DND-41 (cell line): ENCODE data around the gene PITPNC1.

Source experiments
- ATAC-seq: fragments of 200-7000 bp; cut with Tn5 transposase; 3 replicates; pipeline ENCODE4 v1.9.1; 2021; ENCODE audit warnings: low read depth; ENCODE audit not compliant: insufficient read depth
- DNase-seq: peaks from one replicate; pipeline ENCODE4 v3.0.0-alpha.2; 2020
- H2AFZ ChIP-seq: 2 replicates; pipeline ENCODE4 v1.6.0; 2012; ENCODE audit warnings: low read depth, low read length
- H3K27ac ChIP-seq: 2 replicates; pipeline ENCODE4 v1.5.1; 2012; ENCODE audit warnings: low read length, inconsistent platforms
- H3K27me3 ChIP-seq: fragments of 200-600 bp; sonication (generic); 2 replicates; pipeline ENCODE4 v1.6.0; 2012; ENCODE audit warnings: low read length, mild to moderate bottlenecking, inconsistent platforms; ENCODE audit not compliant: insufficient read depth, poor library complexity
- H3K36me3 ChIP-seq: 2 replicates; pipeline ENCODE4 v1.5.1; 2012; ENCODE audit warnings: low read length, inconsistent platforms; ENCODE audit not compliant: insufficient read depth
- H3K4me1 ChIP-seq: 2 replicates; pipeline ENCODE4 v1.5.1; 2012; ENCODE audit warnings: mild to moderate bottlenecking, low read length; ENCODE audit not compliant: insufficient read depth
- H3K4me2 ChIP-seq: 2 replicates; pipeline ENCODE4 v1.6.0; 2012; ENCODE audit warnings: mild to moderate bottlenecking, moderate library complexity, low read length, inconsistent platforms; ENCODE audit not compliant: insufficient read depth
- H3K4me3 ChIP-seq, 2 experiments: fragments of 200-600 bp in 1 of 2; shearing (Covaris generic) in 1 of 2; 2 replicates each; pipeline ENCODE4 v1.5.1; 2012 to 2016; ENCODE audit warnings: inconsistent platforms in 2 of 2, low read length in 2 of 2, mild to moderate bottlenecking in 2 of 2, low read depth in 1 of 2, moderate library complexity in 1 of 2
- H3K79me2 ChIP-seq: 2 replicates; pipeline ENCODE4 v1.6.0; 2012; ENCODE audit warnings: low read length, inconsistent platforms; ENCODE audit not compliant: insufficient read depth
- H3K9ac ChIP-seq: 2 replicates; pipeline ENCODE4 v1.6.0; 2012; ENCODE audit warnings: low read depth, mild to moderate bottlenecking, inconsistent platforms, low read length, moderate library complexity
- H3K9me3 ChIP-seq: 2 replicates; pipeline ENCODE4 v1.5.1; 2012; ENCODE audit warnings: low read length, moderate library complexity, mild to moderate bottlenecking, inconsistent platforms; ENCODE audit not compliant: insufficient read depth, severe bottlenecking
- H4K20me1 ChIP-seq: 2 replicates; pipeline ENCODE4 v1.6.0; 2012; ENCODE audit warnings: low read length; ENCODE audit not compliant: insufficient read depth
- CTCF ChIP-seq: IDR thresholded peaks from 2 replicates; pipeline ENCODE4 v1.5.1; 2012; ENCODE audit warnings: borderline replicate concordance, low read length, moderate library complexity, mild to moderate bottlenecking; ENCODE audit not compliant: poor library complexity, severe bottlenecking; ENCODE audit errors: extremely low read depth
- EZH2 ChIP-seq: IDR thresholded peaks from 3 replicates; pipeline ENCODE4 v1.6.1; 2012; ENCODE audit warnings: borderline replicate concordance, low read depth, mild to moderate bottlenecking, moderate library complexity, low read length, inconsistent platforms; ENCODE audit not compliant: severe bottlenecking

Gene PITPNC1

GRCh38 chr17:67569873-67570272 lies 192.8 kb downstream of the PITPNC1 start:
- no peaks in the 10 kb centered on the region for H4K20me1 ChIP-seq
- H3K79me2 ChIP-seq = no peaks in the 10 kb centered on the region
- ATAC-seq (no peak), DNase-seq (no peak)
- no peaks in the 10 kb centered on the region for H3K9me3 ChIP-seq
- H3K4me3 ChIP-seq = no peak overlapping the region
- no peak overlapping the region for H2AFZ ChIP-seq
- H3K4me2 ChIP-seq = no peak overlapping the region
- H3K27me3 ChIP-seq = no peaks in the 10 kb centered on the region
- H3K27ac ChIP-seq = no peak overlapping the region
- no peaks in the 10 kb centered on the region for H3K4me1 ChIP-seq
- no peak overlapping the region for H3K9ac ChIP-seq
- no peak for TF ChIP-seq EZH2
- TF ChIP-seq CTCF = no peak
- no peaks in the 10 kb centered on the region for H3K36me3 ChIP-seq

GRCh38 chr17:67570797-67571196 lies 193.7 kb downstream of the PITPNC1 start:
- no peaks in the 10 kb centered on the region for H3K4me1 ChIP-seq
- no peak overlapping the region for H3K27ac ChIP-seq
- H3K27me3 ChIP-seq = no peaks in the 10 kb centered on the region
- no peak for ATAC-seq
- H3K36me3 ChIP-seq = no peaks in the 10 kb centered on the region
- H4K20me1 ChIP-seq = no peaks in the 10 kb centered on the region
- no peak overlapping the region for H3K9ac ChIP-seq
- TF ChIP-seq EZH2 (no peak), CTCF (no peak)
- no peak overlapping the region for H3K4me3 ChIP-seq
- H2AFZ ChIP-seq = no peak overlapping the region
- no peaks in the 10 kb centered on the region for H3K79me2 ChIP-seq
- no peak overlapping the region for H3K4me2 ChIP-seq
- no peaks in the 10 kb centered on the region for H3K9me3 ChIP-seq
- DNase-seq = no peak

- Histone ChIP-seq H3K36me3 (no peaks in the 10 kb centered on the region), H3K79me2 (no peaks in the 10 kb centered on the region), H3K27ac (no peak overlapping the region), H3K4me1 (no peaks in the 10 kb centered on the region), H3K4me2 (no peak overlapping the region), H3K27me3 (no peaks in the 10 kb centered on the region), H2AFZ (no peak overlapping the region), H4K20me1 (no peaks in the 10 kb centered on the region), H3K4me3 (no peak overlapping the region), H3K9ac (no peak overlapping the region), H3K9me3 (no peaks in the 10 kb centered on the region)
- no peak for ATAC-seq
- DNase-seq = no peak
- TF ChIP-seq CTCF = no peak
- TF ChIP-seq EZH2 = no peak
Observed at GRCh38 chr17:67571478-67571877, 194.4 kb downstream of the PITPNC1 start.
